Panc1 (cell line): Measurements from ENCODE around the gene ADAM11. TPM values are rescaled to one million over a fixed set of nuclear protein-coding genes. Genes with fewer than 3 reads are reported as not detected.

ENCODE experiments used
- ATAC-seq: fragments of 200-7000 bp; cut with Tn5 transposase; 2 replicates; pipeline ENCODE4 v1.9.1; 2020; ENCODE audit warnings: mild to moderate bottlenecking, moderate library complexity
- BruUV-seq: library from RNA; stranded (reverse); fragments of 400-500 nt; replicated peaks from 2 replicates; lab custom pipeline; 2021; lab: Mats Ljungman, UMichigan
- CTCF ChIA-PET: fragments of 300-600 bp; sonication (Branson Sonifier 250); formaldehyde crosslinking; loops from one replicate; lab custom pipeline; 2022; ENCODE audit warnings: antibody characterized with exemption; lab: Charles Lee
- POLR2A ChIA-PET: fragments of 300-600 bp; sonication (Branson Sonifier 250); formaldehyde crosslinking; loops from one replicate; lab custom pipeline; 2022; ENCODE audit warnings: antibody characterized with exemption; lab: Charles Lee
- DNase-seq: peaks from one replicate; pipeline ENCODE4 v3.0.0-alpha.2; 2010; ENCODE audit warnings: low read depth, low spot score
- H3K27ac ChIP-seq: 2 replicates; pipeline ENCODE4 v1.5.1; 2011; ENCODE audit warnings: mild to moderate bottlenecking, low read length, inconsistent platforms
- H3K27me3 ChIP-seq: fragments of 200-500 bp; sonication (Bioruptor generic); 2 replicates; pipeline ENCODE4 v1.6.0; 2014; ENCODE audit warnings: low read length, inconsistent platforms; ENCODE audit not compliant: control insufficient read depth, insufficient read depth
- H3K36me3 ChIP-seq: fragments of 200-500 bp; sonication (Bioruptor generic); 2 replicates; pipeline ENCODE4 v1.5.1; 2014; ENCODE audit warnings: inconsistent platforms, mild to moderate bottlenecking, low read length, moderate library complexity; ENCODE audit not compliant: control insufficient read depth, insufficient read depth
- H3K4me1 ChIP-seq: 2 replicates; pipeline ENCODE4 v1.5.1; 2011; ENCODE audit warnings: inconsistent platforms, mild to moderate bottlenecking, low read length, moderate library complexity; ENCODE audit not compliant: control insufficient read depth, insufficient read depth
- H3K4me3 ChIP-seq, 2 experiments: 2 replicates each; pipeline ENCODE4 v1.5.1; 2011 to 2012; ENCODE audit warnings: low read depth in 2 of 2, low read length in 2 of 2, mild to moderate bottlenecking in 2 of 2, inconsistent platforms in 1 of 2, moderate library complexity in 1 of 2
- H3K9me3 ChIP-seq: fragments of 200-500 bp; sonication (Bioruptor generic); 2 replicates; pipeline ENCODE4 v1.5.1; 2014; ENCODE audit warnings: low read depth, mild to moderate bottlenecking, inconsistent platforms, low read length, moderate library complexity; ENCODE audit not compliant: control insufficient read depth, insufficient read depth
- POLR2AphosphoS5 ChIP-seq: IDR thresholded peaks from 2 replicates; pipeline ENCODE4 v1.6.1; 2012; ENCODE audit warnings: mild to moderate bottlenecking, low read depth, low read length, moderate library complexity
- SIN3A ChIP-seq: IDR thresholded peaks from 2 replicates; pipeline ENCODE4 v1.6.1; 2012; ENCODE audit warnings: low read depth, mild to moderate bottlenecking, low read length, moderate library complexity, borderline replicate concordance; ENCODE audit not compliant: insufficient read depth
- TCF7L2 ChIP-seq: IDR thresholded peaks from 2 replicates; pipeline ENCODE4 v1.6.1; 2011; ENCODE audit warnings: mild to moderate bottlenecking, low read depth, low read length, inconsistent platforms
- in situ Hi-C: cut with HindIII; loops from 2 replicates; pipeline ENCODE4 v1.10.0; 2016; ENCODE audit warnings: low sequenced_read_pairs, low pct_unique_long_range_greater_than_20kb
- intact Hi-C: fragments of 100-400 bp; cut with micrococcal nuclease; formaldehyde crosslinking; loops from one replicate; pipeline ENCODE4 v1.10.0; 2022; ENCODE audit not compliant: unreplicated experiment
- total RNA-seq: library from RNA; stranded (reverse); gene quantifications from one replicate; pipeline ENCODE4 v1.2.1, GENCODE V29; 2021; ENCODE audit not compliant: unreplicated experiment
- TF ChIP-seq, protein P1 (sequence below): fragments of 450-650 bp; IDR thresholded peaks from 2 replicates; pipeline ENCODE4 v1.5.1; 2017; ENCODE audit warnings: mild to moderate bottlenecking
- TF ChIP-seq, protein P2 (sequence below), 2 experiments: IDR thresholded peaks; 2 replicates each; pipeline ENCODE4 v1.6.1; 2011 to 2012; ENCODE audit warnings: low read depth in 2 of 2, control low read depth in 1 of 2, low read length in 1 of 2, mild to moderate bottlenecking in 1 of 2, moderate library complexity in 1 of 2; ENCODE audit not compliant: insufficient read depth in 1 of 2

The ADAM11 gene
- total RNA-seq, 1 experiment from 2014 or later: 3.5 TPM

DNA sequence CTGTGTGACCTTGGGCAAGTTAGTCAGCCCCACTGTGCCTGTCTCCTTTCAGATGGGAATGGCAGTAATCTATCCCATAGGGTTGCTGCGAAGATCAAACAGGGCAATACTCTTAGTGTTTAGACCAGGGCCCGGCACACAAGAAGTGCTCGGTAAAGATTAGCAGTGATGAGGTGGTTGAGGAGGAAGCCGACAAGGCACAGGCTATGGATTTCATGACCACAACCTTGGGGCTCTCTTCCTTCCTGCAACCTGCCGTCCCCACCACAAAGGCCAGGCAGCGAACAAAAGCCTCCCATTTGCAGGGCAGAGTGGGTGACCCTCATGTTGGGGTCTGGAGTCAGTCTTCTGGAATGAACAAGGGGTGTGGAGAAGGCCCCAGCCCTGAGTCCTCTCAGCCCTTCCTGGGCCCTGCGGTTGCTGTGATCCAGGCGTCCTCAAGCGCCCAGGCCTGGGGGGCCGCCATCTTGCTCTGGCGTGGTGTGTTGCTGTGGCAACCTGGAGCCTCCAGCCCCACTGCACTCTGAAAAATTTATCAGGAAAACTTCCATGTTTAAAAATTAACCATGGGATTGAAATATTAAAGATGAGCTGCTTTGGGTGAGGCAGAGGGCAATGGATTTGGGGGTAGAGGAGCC is 9.8 kb downstream of the ADAM11 start:
- no peak overlapping the region for H3K4me3 ChIP-seq
- TF ChIP-seq POLR2AphosphoS5 (no peak), TCF7L2 (no peak), SIN3A (no peak)
- TF ChIP-seq, protein P1, sequence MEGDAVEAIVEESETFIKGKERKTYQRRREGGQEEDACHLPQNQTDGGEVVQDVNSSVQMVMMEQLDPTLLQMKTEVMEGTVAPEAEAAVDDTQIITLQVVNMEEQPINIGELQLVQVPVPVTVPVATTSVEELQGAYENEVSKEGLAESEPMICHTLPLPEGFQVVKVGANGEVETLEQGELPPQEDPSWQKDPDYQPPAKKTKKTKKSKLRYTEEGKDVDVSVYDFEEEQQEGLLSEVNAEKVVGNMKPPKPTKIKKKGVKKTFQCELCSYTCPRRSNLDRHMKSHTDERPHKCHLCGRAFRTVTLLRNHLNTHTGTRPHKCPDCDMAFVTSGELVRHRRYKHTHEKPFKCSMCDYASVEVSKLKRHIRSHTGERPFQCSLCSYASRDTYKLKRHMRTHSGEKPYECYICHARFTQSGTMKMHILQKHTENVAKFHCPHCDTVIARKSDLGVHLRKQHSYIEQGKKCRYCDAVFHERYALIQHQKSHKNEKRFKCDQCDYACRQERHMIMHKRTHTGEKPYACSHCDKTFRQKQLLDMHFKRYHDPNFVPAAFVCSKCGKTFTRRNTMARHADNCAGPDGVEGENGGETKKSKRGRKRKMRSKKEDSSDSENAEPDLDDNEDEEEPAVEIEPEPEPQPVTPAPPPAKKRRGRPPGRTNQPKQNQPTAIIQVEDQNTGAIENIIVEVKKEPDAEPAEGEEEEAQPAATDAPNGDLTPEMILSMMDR: no peak
- TF ChIP-seq, protein P2, sequence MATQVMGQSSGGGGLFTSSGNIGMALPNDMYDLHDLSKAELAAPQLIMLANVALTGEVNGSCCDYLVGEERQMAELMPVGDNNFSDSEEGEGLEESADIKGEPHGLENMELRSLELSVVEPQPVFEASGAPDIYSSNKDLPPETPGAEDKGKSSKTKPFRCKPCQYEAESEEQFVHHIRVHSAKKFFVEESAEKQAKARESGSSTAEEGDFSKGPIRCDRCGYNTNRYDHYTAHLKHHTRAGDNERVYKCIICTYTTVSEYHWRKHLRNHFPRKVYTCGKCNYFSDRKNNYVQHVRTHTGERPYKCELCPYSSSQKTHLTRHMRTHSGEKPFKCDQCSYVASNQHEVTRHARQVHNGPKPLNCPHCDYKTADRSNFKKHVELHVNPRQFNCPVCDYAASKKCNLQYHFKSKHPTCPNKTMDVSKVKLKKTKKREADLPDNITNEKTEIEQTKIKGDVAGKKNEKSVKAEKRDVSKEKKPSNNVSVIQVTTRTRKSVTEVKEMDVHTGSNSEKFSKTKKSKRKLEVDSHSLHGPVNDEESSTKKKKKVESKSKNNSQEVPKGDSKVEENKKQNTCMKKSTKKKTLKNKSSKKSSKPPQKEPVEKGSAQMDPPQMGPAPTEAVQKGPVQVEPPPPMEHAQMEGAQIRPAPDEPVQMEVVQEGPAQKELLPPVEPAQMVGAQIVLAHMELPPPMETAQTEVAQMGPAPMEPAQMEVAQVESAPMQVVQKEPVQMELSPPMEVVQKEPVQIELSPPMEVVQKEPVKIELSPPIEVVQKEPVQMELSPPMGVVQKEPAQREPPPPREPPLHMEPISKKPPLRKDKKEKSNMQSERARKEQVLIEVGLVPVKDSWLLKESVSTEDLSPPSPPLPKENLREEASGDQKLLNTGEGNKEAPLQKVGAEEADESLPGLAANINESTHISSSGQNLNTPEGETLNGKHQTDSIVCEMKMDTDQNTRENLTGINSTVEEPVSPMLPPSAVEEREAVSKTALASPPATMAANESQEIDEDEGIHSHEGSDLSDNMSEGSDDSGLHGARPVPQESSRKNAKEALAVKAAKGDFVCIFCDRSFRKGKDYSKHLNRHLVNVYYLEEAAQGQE (IDR thresholded peaks at IDR 0.05; ENCODE audit: insufficient read depth in 1 of 2, low read depth in 2 of 2, low read length in 1 of 2): no peak
- no peak overlapping the region for H3K27ac ChIP-seq
- ATAC-seq (no peak), DNase-seq (no peak)
- no peaks in the 10 kb centered on the region for H3K9me3 ChIP-seq
- in situ Hi-C loops: no loop called here
- ChIA-PET CTCF (no interaction called here), POLR2A (no interaction called here)
- no TSS peak for BruUV-seq
- no peaks in the 10 kb centered on the region for H3K4me1 ChIP-seq
- intact Hi-C loops: no loop called here
- H3K36me3 ChIP-seq: no peaks in the 10 kb centered on the region
- H3K27me3 ChIP-seq: no peaks in the 10 kb centered on the region

DNA sequence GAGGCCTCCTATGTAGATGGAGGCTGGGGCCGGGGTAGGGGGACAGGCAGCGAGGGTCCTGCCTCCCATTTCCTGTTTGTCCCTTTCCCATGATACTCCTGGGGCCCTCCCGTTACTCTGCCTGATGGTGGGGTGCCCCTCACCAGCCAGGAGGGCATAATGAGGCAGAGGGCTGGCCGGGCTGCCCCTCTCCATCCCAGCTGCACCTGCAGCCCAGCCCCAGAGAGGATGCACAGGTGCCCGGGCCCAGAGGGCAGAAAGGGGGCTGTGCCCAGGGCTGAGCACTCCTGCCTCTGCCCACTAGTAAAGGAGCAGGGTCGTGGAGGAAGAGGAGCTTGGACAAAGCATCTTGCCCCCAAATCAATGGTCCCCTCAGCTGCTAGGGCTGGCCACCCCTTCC is 10.4 kb downstream of the ADAM11 start:
- intact Hi-C loops: no loop called here
- TF ChIP-seq TCF7L2 (no peak), POLR2AphosphoS5 (no peak), SIN3A (no peak)
- TF ChIP-seq, protein P2 (IDR thresholded peaks at IDR 0.05; ENCODE audit: insufficient read depth in 1 of 2, low read depth in 2 of 2, low read length in 1 of 2): no peak
- TF ChIP-seq, protein P1: no peak
- DNase-seq (no peak), ATAC-seq (no peak)
- H3K4me3 ChIP-seq: no peak overlapping the region
- no peaks in the 10 kb centered on the region for H3K9me3 ChIP-seq
- H3K27me3 ChIP-seq: no peaks in the 10 kb centered on the region
- CTCF ChIA-PET: no interaction called here
- no peak overlapping the region for H3K27ac ChIP-seq
- no TSS peak for BruUV-seq
- POLR2A ChIA-PET: no interaction called here
- in situ Hi-C loops: no loop called here
- no peaks in the 10 kb centered on the region for H3K4me1 ChIP-seq
- H3K36me3 ChIP-seq: no peaks in the 10 kb centered on the region
